Measurements from ENCODE around the gene C4orf50.

Gene C4orf50

GRCh38 chr4:6048537-6048936 lies 30.3 kb upstream of the C4orf50 start:
- no peak for DNase-seq
- Histone ChIP-seq H3K27ac (ENCODE audit: low read length) (no peak overlapping the region), H3K4me1 (ENCODE audit: low read length) (peaks cover 16% of the 10 kb centered on the region), H3K4me3 (ENCODE audit: low read length) (no peak overlapping the region), H3K9me2 (replicated peaks; ENCODE audit: insufficient read depth, low read length) (no peaks in the 10 kb centered on the region), H3K79me2 (ENCODE audit: low read length) (no peaks in the 10 kb centered on the region), H3K4me2 (ENCODE audit: low read depth, low read length) (no peak overlapping the region), H3K9ac (ENCODE audit: low read length) (no peak overlapping the region), H2AFZ (ENCODE audit: low read length) (no peak overlapping the region), H3K27me3 (replicated peaks; ENCODE audit: insufficient read depth, low read length) (peaks cover 3% of the 10 kb centered on the region; the same call in 1 of the 2 replicates), H3F3A (ENCODE audit: insufficient read depth, low read length) (peaks cover 6% of the 10 kb centered on the region; the same call in 1 of the 2 replicates), H3K9me3 (replicated peaks; ENCODE audit: insufficient read depth, low read length) (no peaks in the 10 kb centered on the region), H4K20me1 (ENCODE audit: insufficient read depth, low read length) (no peaks in the 10 kb centered on the region), H3K36me3 (replicated peaks; ENCODE audit: insufficient read depth, low read length) (no peaks in the 10 kb centered on the region)
- no peak for TF ChIP-seq CTCF (IDR thresholded peaks at IDR 0.05; ENCODE audit: low read length)
- TF ChIP-seq EZH2phosphoT487 (IDR thresholded peaks at IDR 0.05; ENCODE audit: low read length): no peak
- no peak for TF ChIP-seq EZH2 (optimal IDR thresholded peaks at IDR 0.05; ENCODE audit: low read depth, low read length)

GRCh38 chr4:6047130-6047673 lies 29.0 kb upstream of the C4orf50 start:
- DNase-seq: peak; percentile 80
- H3K4me2 ChIP-seq (ENCODE audit: low read depth, low read length): peak overlapping the region; percentile 4; the same call in 1 of the 2 replicates
- no peaks in the 10 kb centered on the region for H3K9me3 ChIP-seq (replicated peaks; ENCODE audit: insufficient read depth, low read length)
- peaks cover 3% of the 10 kb centered on the region; the same call in 1 of the 2 replicates for H3K27me3 ChIP-seq (replicated peaks; ENCODE audit: insufficient read depth, low read length)
- H3K79me2 ChIP-seq (ENCODE audit: low read length): no peaks in the 10 kb centered on the region
- H3K4me1 ChIP-seq (ENCODE audit: low read length): peaks cover 16% of the 10 kb centered on the region
- no peaks in the 10 kb centered on the region for H4K20me1 ChIP-seq (ENCODE audit: insufficient read depth, low read length)
- no peaks in the 10 kb centered on the region for H3K9me2 ChIP-seq (replicated peaks; ENCODE audit: insufficient read depth, low read length)
- TF ChIP-seq EZH2 (optimal IDR thresholded peaks at IDR 0.05; ENCODE audit: low read depth, low read length): no peak
- no peak for TF ChIP-seq EZH2phosphoT487 (IDR thresholded peaks at IDR 0.05; ENCODE audit: low read length)
- TF ChIP-seq CTCF (IDR thresholded peaks at IDR 0.05; ENCODE audit: low read length): peak; percentile 46
- H3F3A ChIP-seq (ENCODE audit: insufficient read depth, low read length): peaks cover 6% of the 10 kb centered on the region; the same call in 1 of the 2 replicates
- H3K27ac ChIP-seq (ENCODE audit: low read length): no peak overlapping the region
- H3K9ac ChIP-seq (ENCODE audit: low read length): no peak overlapping the region
- no peaks in the 10 kb centered on the region for H3K36me3 ChIP-seq (replicated peaks; ENCODE audit: insufficient read depth, low read length)
- no peak overlapping the region for H2AFZ ChIP-seq (ENCODE audit: low read length)
- no peak overlapping the region for H3K4me3 ChIP-seq (ENCODE audit: low read length)

DNA sequence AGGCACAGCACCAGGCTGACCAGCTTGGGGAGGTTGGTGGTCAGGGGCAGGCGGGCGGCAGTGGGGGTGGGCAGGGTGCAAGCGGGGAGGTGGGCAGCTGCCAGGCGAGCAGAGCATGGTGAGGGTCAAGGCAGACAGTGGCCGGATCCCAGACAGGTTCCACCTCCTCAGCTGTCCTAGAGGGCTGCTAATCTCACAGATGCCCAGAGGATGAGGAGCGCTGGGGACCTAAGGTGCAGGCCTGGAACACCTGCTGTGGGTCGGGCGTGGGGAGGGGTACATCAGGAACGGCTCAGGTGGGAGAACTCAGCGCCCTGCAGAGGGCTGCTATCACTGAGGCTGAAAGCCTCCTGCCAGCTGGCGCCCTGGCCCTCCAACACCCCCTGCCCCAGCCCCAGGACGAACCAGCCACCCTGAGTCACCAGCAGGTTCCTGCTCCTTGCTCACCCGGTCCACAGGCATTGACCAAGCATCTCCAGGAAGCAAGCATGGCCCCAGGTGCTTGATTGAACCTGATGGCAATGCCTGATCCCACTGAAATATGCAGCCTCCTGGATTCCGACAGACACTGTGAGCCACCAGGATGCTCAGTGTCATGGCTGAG lies 28.4 kb upstream of the C4orf50 start:
- TF ChIP-seq EZH2 (optimal IDR thresholded peaks at IDR 0.05; ENCODE audit: low read depth, low read length): no peak
- TF ChIP-seq CTCF (IDR thresholded peaks at IDR 0.05; ENCODE audit: low read length): no peak
- TF ChIP-seq EZH2phosphoT487 (IDR thresholded peaks at IDR 0.05; ENCODE audit: low read length): no peak
- Histone ChIP-seq H3F3A (ENCODE audit: insufficient read depth, low read length) (peaks cover 6% of the 10 kb centered on the region; the same call in 1 of the 2 replicates), H2AFZ (ENCODE audit: low read length) (no peak overlapping the region), H3K9me3 (replicated peaks; ENCODE audit: insufficient read depth, low read length) (no peaks in the 10 kb centered on the region), H3K27me3 (replicated peaks; ENCODE audit: insufficient read depth, low read length) (peaks cover 3% of the 10 kb centered on the region; the same call in 1 of the 2 replicates), H3K27ac (ENCODE audit: low read length) (no peak overlapping the region), H3K4me1 (ENCODE audit: low read length) (peaks cover 16% of the 10 kb centered on the region), H3K9me2 (replicated peaks; ENCODE audit: insufficient read depth, low read length) (no peaks in the 10 kb centered on the region), H4K20me1 (ENCODE audit: insufficient read depth, low read length) (no peaks in the 10 kb centered on the region), H3K79me2 (ENCODE audit: low read length) (no peaks in the 10 kb centered on the region), H3K4me2 (ENCODE audit: low read depth, low read length) (no peak overlapping the region), H3K4me3 (ENCODE audit: low read length) (no peak overlapping the region), H3K36me3 (replicated peaks; ENCODE audit: insufficient read depth, low read length) (no peaks in the 10 kb centered on the region), H3K9ac (ENCODE audit: low read length) (no peak overlapping the region)
- no peak for DNase-seq
